GM15510 (cell line): Measurements from ENCODE around the gene MPI.

Source experiments
- POLR2A ChIP-seq: IDR thresholded peaks from 3 replicates; pipeline ENCODE4 v1.6.1; 2011; ENCODE audit warnings: borderline replicate concordance; ENCODE audit not compliant: insufficient read length; ENCODE audit errors: extremely low read depth

The MPI gene

GRCh38 chr15:74872702-74873035 is 17.2 kb upstream of the MPI start:
- TF ChIP-seq POLR2A = no peak

- TF ChIP-seq POLR2A = peak; percentile 84
Observed at GRCh38 chr15:74873036-74873755, 16.6 kb upstream of the MPI start, which contains the start of gene SCAMP2. TSS of gene SCAMP2 (minus strand) at chr15:74873365. CDS start at chr15:74873255, 110 bp downstream.

GRCh38 chr15:74873756-74874424 is 16.0 kb upstream of the MPI start:
- no peak for TF ChIP-seq POLR2A

- TF ChIP-seq POLR2A = no peak
Observed at GRCh38 chr15:74878273-74878672, 11.6 kb upstream of the MPI start.

GRCh38 chr15:74882528-74882927 is 7.3 kb upstream of the MPI start:
- no peak for TF ChIP-seq POLR2A

DNA sequence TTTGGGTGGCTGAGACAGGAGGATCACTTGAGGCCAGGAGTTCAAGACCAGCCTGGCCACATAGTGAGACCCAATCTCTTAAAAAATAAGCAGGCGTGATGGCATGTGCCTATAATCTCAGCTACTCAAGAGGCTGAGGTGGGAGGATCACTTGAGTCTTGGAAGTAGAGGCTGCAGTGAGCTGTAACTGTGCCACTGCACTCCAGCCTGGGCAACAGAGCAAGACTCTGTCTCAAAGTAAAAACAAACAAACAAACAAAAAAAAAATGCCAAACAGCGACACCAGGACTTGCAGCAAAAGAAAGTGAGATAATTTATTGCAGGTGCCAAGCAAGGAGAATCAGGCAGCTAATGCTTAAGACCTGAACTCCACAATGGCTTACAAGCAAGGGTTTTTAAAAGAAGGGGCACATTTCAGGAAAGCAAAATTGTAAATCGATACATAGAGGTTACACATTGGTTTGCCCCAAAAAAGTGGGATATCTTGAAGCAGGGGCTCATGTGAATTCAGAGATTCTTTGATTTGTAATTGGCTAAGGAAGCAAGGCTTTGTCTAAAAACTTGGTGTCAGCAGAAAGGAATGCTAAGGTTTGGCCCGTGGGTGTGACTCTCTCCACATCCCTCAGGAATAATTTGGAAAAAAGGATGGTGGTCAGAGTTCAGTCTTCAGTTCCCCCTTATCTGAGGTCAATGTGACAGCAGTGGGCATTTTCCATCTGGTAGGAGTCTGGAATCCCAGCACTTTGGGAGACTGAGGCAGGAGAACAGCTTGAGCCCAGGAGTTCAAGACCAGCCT is 5.2 kb upstream of the MPI start:
- TF ChIP-seq POLR2A = no peak

GRCh38 chr15:74885461-74885860 is 4.4 kb upstream of the MPI start:
- no peak for TF ChIP-seq POLR2A

DNA sequence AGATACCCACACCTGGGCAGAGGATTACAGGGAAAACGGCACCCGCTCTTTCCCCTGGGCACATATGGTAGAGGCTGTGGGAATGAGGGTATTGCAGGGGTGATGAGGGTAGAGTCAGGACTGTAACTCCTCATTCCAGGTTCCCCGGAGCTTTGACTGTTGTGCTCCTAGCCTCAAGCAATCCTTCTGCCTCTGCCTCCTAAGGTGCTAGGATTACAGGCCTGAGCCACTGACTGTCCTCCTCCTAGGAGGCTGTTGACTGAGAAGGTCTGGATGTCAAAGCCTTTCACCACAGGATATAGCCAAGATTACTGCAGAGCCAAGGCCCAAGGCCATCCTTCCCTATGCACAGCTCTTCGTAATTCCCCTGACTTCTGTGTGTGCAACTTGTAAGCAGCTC is 1.1 kb upstream of the MPI start:
- no peak for TF ChIP-seq POLR2A

- TF ChIP-seq POLR2A = no peak
Observed at GRCh38 chr15:74889390-74889882, 406 bp upstream of the MPI start.

DNA sequence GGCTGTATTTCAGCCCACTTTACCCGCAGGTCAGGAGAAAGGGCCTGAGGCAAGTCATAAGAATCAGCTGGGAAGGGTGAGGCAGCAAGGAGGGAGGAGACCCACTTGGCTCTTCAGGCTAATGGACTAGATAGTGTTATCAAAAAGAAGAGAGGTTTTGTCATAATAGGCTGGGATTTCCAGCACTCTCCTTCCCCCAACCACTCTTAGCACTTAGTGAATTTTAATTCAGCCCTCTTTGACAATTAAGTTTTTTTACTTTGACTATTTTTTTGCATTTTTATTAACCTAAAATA is 771 bp downstream of the MPI start:
- TF ChIP-seq POLR2A = no peak

GRCh38 chr15:74891469-74891868 is 1.6 kb downstream of the MPI start:
- no peak for TF ChIP-seq POLR2A

- no peak for TF ChIP-seq POLR2A
Observed at GRCh38 chr15:74892313-74892712, 2.5 kb downstream of the MPI start.

- TF ChIP-seq POLR2A = no peak
Observed at GRCh38 chr15:74892931-74893330, 3.1 kb downstream of the MPI start.

GRCh38 chr15:74893627-74894026 is 3.8 kb downstream of the MPI start:
- TF ChIP-seq POLR2A = no peak

GRCh38 chr15:74895830-74896229 is 6.0 kb downstream of the MPI start:
- TF ChIP-seq POLR2A = no peak

DNA sequence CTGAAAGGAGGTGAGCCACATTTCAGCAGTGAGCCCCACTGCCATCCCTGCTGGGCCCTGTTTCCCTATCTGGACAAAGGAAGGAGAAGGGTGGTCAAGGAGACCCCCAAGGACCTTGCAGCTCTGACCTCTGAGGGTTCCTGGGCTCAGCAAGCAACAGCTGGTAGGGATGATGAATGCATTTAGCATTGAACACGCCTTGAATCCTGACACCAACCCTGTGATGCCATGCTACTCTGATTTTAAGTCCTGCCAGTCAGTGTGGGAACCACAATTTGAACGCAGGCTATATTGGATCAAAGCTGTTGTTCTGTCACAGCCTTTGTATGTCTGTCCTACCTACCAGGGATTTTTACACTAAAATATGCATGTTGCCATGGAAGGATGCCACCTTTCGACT is 6.5 kb downstream of the MPI start:
- no peak for TF ChIP-seq POLR2A

GRCh38 chr15:74897300-74897701 is 7.5 kb downstream of the MPI start:
- no peak for TF ChIP-seq POLR2A

DNA sequence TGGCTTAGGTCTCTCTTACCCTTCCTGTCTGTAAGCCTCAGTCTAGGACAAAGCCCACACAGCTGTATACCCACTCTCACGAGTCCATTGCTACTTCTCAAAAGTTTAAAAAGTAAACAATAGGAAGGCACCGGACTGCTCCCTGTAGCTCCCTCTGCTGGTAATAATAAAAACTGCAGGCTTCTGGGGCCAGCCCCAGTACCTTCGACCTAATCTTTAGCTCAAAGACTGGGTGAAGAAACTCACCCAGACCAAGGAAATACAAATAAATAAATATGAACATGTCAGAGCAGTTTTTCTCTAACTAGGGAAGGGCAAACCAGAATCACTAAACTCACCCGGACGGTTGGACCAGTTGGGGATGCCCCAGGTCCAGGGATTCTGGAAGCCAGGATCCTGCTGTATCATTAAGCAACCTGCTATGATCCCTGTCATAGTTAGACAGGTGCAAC is 11.8 kb downstream of the MPI start:
- no peak for TF ChIP-seq POLR2A
